HG02970 (cell line): ENCODE data around the gene FRG2B.
"Not testable (repeated sequence)": the region's sequence is repeated elsewhere in the genome, so short reads cannot be mapped to it uniquely, and the experiment has no call there.

ENCODE experiments used
- ATAC-seq: cut with Tn5 transposase; IDR thresholded peaks from one replicate; pipeline ENCODE4 v1.9.1; 2021; ENCODE audit warnings: mild to moderate bottlenecking, moderate library complexity, moderate number of reproducible peaks; ENCODE audit not compliant: unreplicated experiment, low FRiP score

FRG2B gene

DNA sequence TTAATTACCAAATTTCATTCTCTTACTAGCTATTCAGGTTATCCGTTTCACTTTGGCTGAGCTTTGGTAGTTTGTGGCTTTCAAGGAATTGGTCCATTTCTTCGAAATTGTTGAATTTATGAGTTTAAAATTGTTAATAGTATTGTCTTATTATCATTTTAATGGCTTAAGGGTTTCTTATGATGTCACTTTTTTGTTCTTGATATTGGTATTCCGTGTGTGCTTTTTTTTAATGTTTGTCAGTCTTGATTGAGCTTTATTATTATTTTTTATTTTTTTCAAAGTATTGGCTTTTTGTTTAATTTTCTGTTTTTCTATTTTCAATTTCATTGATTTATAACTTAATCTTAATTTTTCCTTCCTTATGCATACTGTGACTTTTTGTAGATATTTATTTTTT, 25.9 kb downstream of the FRG2B start:
- ATAC-seq, result no peak

DNA sequence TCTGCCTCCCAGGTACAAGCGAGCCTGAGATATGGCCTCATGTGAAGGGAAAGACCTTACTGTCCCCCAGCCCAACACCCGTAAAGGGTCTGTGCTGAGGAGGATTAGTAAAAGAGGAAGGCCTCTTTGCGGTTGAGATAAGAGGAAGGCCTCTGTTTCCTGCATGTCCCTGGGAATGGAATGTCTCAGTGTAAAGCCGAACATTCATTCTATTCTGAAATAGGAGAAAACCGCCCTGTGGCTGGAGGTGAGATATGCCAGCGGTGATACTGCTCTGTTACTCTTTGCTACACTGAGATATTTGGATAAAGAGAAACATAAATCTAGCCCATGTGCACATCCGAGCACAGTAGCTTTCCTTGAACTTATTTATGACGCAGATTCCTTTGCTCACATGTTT, 26.7 kb downstream of the FRG2B start:
- ATAC-seq, result not testable (repeated sequence)

DNA sequence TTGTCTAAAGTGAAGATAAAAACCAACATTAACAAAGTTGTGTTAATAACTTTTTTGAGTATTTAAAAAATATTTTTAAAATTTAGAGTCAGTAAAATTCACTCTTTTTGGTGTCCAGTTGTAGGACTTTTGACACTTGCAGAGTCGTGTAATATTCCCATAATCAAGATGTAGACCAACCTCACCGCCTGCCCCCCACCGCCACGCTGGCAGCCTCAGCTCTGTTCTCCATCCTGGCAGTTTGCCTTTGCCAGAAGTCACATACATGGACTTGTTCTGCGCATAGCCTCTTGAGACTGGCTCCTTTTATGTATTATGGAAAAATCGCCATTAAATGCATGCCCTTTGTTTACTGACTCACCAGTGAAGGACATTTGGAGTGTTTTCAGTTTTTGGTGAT, 33.9 kb downstream of the FRG2B start:
- ATAC-seq, result no peak

DNA sequence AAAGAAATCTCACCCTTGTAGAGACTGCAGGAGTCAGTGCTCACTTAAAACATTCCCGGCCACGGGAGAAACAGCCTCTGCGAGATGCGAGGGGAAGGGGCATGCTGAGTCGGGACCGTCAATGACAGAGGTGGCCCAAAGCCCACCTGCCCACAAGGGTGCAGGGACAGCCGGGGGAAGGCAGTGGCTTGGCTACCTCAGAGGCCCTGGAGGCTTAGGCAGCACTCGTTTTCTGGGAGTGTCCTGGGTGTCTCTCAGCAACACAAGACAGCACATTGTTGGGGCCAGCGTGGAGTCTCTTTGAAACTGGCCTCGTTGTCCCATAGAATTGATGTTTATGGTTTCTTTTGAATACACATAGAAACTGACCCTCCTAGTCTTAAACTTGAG, 35.6 kb downstream of the FRG2B start:
- ATAC-seq, result no peak

DNA sequence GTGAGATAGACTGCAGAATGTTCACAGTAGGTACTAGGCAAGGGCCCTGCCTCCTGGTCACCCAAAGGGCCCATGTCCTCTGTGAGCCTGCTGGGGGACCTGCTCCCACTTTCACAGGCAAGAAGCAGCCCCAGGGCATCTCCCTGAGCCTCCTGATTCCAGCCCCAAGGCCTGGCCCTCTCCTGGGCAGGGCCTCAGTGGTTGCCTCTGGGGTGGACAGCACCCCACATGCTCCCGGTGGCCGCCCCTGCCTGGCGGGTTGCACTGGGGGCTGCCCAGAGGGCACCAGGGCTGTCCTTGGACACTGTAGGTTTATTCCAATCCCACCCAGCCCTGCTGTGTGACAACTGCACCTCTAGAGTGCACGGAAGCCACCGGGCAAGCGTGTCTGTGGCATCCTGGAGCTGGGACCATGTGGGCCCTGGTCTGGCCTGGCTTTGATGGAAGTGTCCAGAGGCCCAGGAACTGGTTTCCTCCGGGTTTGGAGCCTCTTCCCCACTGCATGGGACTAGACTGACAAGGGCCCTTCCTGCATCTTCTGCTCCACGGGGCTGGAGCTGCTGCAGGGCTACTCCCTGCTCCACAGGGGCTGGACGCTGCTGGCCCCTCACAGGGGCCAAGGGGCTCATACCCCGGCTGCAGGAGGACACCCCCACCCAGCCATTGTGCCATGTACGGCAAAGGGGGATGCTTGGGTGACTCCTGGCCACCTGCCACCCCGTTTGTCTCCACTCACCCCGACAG, 36.2 kb downstream of the FRG2B start:
- no peak for ATAC-seq

DNA sequence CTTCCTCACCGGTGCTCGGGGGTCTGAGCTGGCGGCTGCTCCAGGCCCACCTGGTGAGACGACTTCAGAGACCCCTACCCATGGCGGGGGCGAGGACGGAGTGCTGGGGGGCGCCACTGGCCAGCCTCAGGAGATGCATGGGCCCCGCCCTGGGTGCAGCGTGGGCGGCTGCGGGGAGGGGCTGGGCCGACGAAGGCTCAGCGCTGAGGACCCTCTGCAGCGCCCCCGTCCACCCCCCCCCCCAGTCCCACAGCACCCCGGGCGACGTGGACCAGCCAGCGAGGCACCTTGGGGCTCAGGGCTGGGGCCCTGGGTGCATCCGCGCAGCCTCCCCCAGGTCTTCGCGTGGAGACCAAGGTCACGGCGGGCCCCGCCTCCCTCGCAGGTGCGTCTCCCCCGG, 49.6 kb downstream of the FRG2B start:
- ATAC-seq, result not testable (repeated sequence)
